Measurements from ENCODE around the gene GBP5. TPM values are rescaled to one million over a fixed set of nuclear protein-coding genes. Genes with fewer than 3 reads are reported as not detected.
"Not testable (repeated sequence)": the region's sequence is repeated elsewhere in the genome, so short reads cannot be mapped to it uniquely, and the experiment has no call there.

GBP5 gene, protein sequence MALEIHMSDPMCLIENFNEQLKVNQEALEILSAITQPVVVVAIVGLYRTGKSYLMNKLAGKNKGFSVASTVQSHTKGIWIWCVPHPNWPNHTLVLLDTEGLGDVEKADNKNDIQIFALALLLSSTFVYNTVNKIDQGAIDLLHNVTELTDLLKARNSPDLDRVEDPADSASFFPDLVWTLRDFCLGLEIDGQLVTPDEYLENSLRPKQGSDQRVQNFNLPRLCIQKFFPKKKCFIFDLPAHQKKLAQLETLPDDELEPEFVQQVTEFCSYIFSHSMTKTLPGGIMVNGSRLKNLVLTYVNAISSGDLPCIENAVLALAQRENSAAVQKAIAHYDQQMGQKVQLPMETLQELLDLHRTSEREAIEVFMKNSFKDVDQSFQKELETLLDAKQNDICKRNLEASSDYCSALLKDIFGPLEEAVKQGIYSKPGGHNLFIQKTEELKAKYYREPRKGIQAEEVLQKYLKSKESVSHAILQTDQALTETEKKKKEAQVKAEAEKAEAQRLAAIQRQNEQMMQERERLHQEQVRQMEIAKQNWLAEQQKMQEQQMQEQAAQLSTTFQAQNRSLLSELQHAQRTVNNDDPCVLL
- total RNA-seq (2016; rRNA removed; fragmentation: Illumina TruSeq; extraction: Trizol): not detected in 2 replicates
- not detected in 2 replicates for total RNA-seq (2016; cell fraction: cytosol; rRNA removed; fragmentation: Illumina TruSeq; extraction: Trizol; ENCODE audit: low read depth)
- total RNA-seq (2016; cell fraction: insoluble cytoplasmic fraction; rRNA removed; fragmentation: Illumina TruSeq; extraction: Trizol): not detected in 2 replicates
- not detected in 2 replicates for total RNA-seq (2016; cell fraction: membrane; rRNA removed; fragmentation: Illumina TruSeq; extraction: Trizol)
- total RNA-seq (2016; cell fraction: nucleus; rRNA removed; fragmentation: Illumina TruSeq; extraction: Trizol): not detected in 2 replicates
- 0.01 TPM in 1 of 2 replicates, not detected in the other for polyA plus RNA-seq (2011; rRNA removed)
- polyA plus RNA-seq (2011; cell fraction: cytosol; rRNA removed): not detected in 2 replicates
- polyA plus RNA-seq (2011; cell fraction: nucleus; rRNA removed): not detected in 2 replicates
- not detected in 2 replicates for polyA plus RNA-seq (2012)
- polyA plus RNA-seq (2016; cell fraction: cytosol; fragmentation: Illumina TruSeq; extraction: Trizol; ENCODE audit: low read depth): not detected in 2 replicates
- polyA plus RNA-seq (2016; cell fraction: insoluble cytoplasmic fraction; fragmentation: Illumina TruSeq; extraction: Trizol; ENCODE audit: low read depth): not detected in 2 replicates
- not detected in 2 replicates for polyA plus RNA-seq (2016; cell fraction: membrane; fragmentation: Illumina TruSeq; extraction: Trizol; ENCODE audit: low read depth)
- not detected in 2 replicates for polyA plus RNA-seq (2016; cell fraction: nucleus; fragmentation: Illumina TruSeq; extraction: Trizol; ENCODE audit: insufficient read depth, low read depth)
- polyA minus RNA-seq (2011; rRNA and poly(A)+ RNA removed; ENCODE audit: low replicate concordance): 0.33 TPM in 1 of 2 replicates, not detected in the other
- polyA minus RNA-seq (2011; cell fraction: cytosol; rRNA and poly(A)+ RNA removed): not detected in 2 replicates
- polyA minus RNA-seq (2011; cell fraction: nucleus; rRNA and poly(A)+ RNA removed): not detected in 2 replicates
- Bru-seq, nascent RNA: not detected
- not detected for BruChase-seq, experiment 1, labeled RNA remaining after a 6-hour chase
- not detected for BruChase-seq, experiment 2, labeled RNA remaining after a 2-hour chase
- long read RNA-seq, experiment 1: 0 reads
- long read RNA-seq, experiment 2: 0 reads

DNA sequence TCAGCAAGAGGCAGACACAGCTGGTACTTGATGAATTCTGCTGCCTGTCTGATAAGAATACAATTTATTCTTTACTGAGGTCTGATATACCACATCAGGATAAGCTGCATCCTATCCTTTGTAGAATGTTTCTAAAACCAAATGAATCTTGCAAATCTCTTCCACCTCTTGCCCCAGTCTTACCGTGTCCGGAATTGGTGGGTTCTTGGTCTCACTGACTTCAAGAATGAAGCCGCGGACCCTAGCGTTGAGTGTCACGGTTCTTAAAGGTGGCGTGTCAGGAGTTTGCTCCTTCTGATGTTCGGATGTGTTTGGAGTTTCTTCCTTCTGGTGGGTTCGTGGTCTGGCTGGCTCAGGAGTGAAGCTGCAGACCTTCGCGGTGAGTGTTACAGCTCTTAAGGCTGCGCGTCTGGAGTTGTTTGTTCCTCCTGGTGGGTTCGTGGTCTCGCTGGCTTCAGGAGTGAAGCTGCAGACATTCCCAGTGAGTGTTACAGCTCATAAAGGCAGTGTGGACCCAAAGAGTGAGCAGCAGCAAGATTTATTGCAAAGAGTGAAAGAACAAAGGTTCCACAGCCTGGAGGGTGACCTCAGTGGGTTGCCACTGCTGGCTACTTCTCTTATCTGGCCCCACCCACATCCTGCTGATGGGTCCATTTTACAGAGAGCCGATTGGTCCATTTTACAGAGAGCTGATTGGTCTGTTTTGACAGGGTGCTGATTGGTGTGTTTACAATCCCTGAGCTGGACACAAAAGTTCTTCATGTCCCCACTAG is at the start of gene GBP5:
TSS of gene GBP5 (minus strand) at position 592 of the 773 bp plus-strand sequence. CDS start 3,305 bp downstream, outside the sequence.
- DNase-seq (ENCODE audit: low spot score); H4K20me1 ChIP-seq (ENCODE audit: insufficient read depth, low read length); H3K4me1 ChIP-seq (ENCODE audit: insufficient read depth, low read length); BruUV-seq (replicated peaks); H3K27ac ChIP-seq (ENCODE audit: extremely low read length, insufficient read depth, low read length); in situ Hi-C loops (cut with HindIII; ENCODE audit: extremely low pct_ligation_motif_present, low pct_unique_long_range_greater_than_20kb); CTCF ChIA-PET (ENCODE audit: low intra/inter-chr PET ratio, low total read pairs); H3K27me3 ChIP-seq (ENCODE audit: control insufficient read depth in 1 of 2, insufficient read depth in 2 of 2, low read length in 2 of 2); FAIRE-seq; H3K4me2 ChIP-seq (ENCODE audit: low read depth, low read length); H3K36me3 ChIP-seq (replicated peaks in 1 of 2; ENCODE audit: control insufficient read depth in 1 of 2, insufficient read depth in 2 of 2, low read length in 2 of 2); H3K79me2 ChIP-seq (ENCODE audit: insufficient read depth, low read length); intact Hi-C loops (cut with micrococcal nuclease; ENCODE audit: unreplicated experiment); ATAC-seq; H3K4me3 ChIP-seq (replicated peaks in 1 of 3; ENCODE audit: insufficient read depth in 1 of 3, low read depth in 2 of 3, low read length in 3 of 3); H3K9ac ChIP-seq (ENCODE audit: insufficient read depth, low read depth, low read length); POLR2A ChIA-PET; H3K9me3 ChIP-seq (ENCODE audit: low read length); H2AFZ ChIP-seq (ENCODE audit: low read length): not testable (repeated sequence)
- 65% methylated on average over 10 of the region's 16 CpGs for WGBS (ENCODE audit: low lambda C conversion rate)
